Embryonic facial prominence (tissue), 1 donor: ENCODE results near the gene PPFIA1.
A peak's percentile ranks its signal among the peaks of the same experiment; 100 is the strongest.
"Not testable (repeated sequence)": the region's sequence is repeated elsewhere in the genome, so short reads cannot be mapped to it uniquely, and the experiment has no call there.

Experiments used
- DNase-seq: peaks from one replicate; pipeline ENCODE4 v3.0.0-alpha.2; 2016; ENCODE audit errors: extremely low spot score

Gene PPFIA1

DNA sequence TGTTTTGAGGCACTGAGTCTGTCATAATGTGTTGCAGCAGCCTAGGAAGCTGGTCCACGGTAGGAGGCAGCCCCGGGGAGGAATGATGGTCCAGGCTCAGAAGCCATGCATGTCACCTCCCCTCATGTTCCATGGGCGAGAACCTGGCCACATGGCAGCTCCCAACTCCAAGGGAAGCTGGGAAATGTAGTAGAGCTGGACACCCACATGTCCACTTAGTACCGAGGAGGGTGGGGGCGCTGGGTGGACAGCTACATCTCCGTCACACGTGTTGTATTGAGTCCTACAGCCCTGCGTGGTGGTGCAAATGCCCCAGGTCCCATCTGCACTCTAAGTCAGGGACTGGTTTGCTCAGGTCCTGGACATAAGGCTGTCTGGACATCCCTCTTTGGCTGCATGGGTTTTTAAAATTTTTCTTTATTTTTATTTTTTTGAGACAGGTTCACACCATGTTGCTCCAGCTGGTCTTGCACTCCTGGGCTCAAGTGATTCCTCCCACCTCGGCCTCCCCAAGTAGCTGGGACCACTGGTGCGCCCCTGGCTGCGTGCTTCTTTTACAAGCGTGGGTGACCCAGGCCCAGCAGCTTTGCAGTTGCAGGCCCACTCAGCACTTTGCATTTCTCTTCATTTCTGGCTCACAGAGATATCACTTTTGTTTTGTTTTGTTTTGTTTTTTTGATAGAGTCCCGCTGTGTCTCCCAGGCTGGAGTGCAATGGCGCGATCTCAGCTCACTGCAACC, 123.9 kb downstream of the PPFIA1 start:
- no peak for DNase-seq

DNA sequence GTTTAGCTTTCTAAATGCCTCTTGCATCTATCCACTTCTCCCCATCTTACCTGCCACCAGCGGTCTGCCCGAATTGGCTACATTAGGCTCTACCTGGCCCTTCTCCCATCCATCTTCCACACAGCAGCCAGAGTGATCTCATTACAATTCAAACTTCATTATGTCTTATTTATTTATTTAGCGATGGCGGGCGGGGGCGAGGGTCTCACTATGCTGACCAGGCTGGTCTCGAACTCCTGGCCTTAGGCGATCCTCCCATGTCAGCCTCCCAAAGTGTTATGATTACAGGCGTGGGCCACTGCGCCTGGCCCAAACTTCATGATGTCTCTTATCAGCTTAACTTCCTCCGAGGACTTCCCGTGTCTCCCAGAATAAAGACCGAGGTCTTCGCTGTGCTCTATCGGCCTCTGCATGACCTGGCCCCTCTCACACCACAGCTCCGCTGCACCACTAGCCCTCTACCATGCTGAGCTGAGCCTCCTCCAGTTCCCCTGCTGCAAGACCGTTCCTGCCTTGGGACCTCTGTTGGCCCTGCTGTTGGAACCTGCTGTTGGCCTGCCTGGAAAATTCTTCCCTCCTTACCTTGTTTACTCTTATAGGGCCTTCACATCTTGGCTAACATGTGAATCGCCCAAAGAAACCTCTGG, 127.0 kb downstream of the PPFIA1 start:
- DNase-seq, result no peak

DNA sequence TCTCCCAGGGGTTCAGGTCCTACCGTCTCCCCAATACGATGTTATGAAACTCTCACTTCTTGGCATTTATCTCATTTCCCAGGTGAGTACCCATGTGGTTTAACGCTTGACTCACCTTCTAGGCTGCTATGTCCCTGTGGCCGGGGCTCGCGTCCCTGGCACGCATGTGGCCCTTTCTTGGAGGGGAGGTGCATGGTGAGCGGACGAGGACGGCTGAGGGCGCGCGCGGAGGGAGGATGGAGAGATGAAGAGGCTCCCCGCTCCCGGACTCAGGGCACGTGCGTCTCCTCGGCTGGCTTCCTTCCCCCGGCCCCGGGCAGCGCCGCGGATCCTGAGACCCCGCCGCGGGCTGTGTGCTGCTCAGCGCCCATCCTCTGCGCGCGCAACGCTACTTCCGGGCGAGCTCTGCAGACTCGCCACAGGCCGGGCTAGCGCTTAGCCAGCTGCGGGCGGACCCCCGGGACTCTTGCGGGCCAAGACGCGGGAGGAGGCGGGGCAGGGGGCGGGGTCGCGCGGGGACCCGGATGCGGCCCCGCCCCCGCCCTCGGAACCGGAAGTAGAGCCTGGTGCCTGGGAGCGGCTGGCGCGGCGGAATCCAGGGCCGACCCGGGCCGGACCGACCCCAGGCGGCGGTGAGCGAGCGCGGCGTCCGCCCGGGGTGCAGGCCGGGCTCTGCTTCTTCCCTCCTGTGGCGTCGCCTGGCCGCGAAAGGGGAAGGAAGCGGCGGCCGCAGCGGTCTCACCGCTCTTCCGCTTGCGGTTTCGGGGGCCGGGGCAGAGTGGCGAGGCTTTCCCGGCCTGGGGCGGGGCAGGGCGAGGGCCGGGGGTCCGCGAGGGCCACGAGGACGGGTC, 127.7 kb downstream of the PPFIA1 start, which contains the start of gene CTTN:
TSS of gene CTTN (plus strand) at position 547 of the 851 bp plus-strand sequence. CDS start 8,769 bp downstream, outside the sequence.
- peak; percentile 61 for DNase-seq

DNA sequence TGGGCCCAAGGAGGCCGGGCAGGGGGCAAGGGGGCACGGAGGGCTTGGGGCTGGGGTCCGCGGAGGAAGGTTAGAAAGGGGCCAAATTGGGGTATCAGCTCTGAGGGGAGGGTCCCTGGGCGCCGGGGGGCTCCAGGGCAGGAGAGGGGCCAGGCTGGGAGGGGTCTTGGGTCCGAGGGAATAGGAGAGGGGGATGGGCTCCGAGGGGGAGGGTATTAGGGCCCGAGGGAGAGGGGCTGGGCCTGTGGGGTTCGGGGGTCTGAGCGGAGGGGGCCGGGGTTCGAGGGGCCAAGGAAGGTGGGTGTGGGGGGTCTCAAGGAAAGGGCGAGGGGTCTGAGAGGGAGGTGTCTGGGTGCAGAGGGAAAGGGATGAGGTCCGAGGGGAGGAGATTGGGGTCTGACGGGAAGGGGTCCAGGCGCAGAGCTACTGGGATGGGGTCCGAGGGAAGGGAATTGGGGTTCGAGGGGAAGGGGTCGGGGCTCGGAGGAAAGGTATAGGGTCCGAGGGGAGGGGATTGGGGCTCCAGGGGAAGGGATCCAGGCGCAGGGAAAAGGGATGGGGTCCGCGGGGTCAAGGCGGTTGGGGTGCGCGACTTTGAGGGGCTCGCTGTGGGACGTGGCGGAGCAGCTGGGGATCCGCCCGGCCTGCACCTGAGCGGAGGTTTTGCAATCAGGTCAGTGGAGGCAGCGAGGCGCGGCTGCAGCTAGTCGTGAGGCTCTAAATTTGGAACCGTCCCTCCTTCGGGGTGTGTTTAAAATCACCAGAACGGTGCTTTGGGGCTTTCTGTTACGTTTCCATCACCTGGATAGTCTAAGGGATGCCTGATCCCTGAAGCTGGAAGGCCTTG, 128.6 kb downstream of the PPFIA1 start:
- DNase-seq, result no peak

DNA sequence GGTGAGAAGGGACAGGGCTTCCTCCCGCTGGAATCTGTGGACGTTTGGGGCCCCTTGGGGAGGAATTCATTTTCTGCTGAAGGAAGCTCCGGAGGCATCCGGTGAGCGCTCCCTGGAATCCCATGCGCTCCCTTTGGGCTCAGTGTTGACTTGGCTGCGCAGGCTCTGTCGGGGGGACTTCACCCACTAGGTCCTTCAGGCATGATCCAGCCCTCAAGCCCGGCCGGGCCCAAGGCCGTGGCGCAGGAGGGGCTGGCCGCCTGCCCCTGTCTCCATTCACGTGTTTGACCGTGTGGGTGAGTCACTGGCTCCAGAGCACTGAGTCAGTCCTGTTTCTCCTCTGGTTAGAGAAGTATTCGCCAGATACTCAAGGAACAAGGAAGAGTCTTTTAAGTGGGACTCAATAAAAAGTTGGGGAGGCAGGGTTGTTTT, 129.2 kb downstream of the PPFIA1 start:
- DNase-seq, result no peak

DNA sequence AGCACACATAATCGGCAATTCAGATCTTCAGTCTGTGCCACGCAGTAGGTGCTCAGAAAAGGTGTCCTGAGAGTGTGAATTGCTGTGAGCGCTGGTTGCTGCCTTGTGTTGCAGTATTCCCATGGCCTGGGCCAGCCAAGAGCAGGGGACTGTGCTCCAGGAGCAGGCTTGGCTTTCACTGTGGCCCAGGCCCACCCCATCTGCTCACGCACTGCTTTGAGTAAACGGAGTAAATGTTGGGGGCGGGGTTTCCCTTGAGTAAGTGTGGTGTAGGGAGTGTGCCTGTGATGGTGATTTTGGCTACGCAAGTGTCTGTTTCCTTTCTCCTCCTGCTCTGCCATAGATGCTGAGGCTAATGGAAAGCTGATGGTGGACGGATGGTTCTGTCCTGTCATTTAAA, 130.2 kb downstream of the PPFIA1 start:
- DNase-seq, result no peak

DNA sequence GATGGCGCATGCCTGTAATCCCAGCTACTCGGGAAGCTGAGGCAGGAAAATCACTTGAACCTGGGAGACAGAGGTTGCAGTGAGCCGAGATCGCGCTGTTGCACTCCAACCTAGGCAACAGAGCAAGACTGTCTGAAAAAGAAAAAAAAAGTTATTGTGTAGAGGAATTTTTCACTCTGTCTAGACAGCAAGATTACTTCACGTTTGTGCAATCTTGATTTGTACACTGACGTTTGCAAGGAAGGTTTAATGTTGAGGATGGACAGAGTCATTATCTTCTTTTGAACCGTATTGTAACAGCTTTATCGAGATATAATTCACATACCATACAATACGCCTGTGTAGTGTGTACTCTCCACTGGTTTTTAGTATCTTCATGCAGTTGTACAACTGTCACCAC, 131.5 kb downstream of the PPFIA1 start:
- DNase-seq, result no peak

DNA sequence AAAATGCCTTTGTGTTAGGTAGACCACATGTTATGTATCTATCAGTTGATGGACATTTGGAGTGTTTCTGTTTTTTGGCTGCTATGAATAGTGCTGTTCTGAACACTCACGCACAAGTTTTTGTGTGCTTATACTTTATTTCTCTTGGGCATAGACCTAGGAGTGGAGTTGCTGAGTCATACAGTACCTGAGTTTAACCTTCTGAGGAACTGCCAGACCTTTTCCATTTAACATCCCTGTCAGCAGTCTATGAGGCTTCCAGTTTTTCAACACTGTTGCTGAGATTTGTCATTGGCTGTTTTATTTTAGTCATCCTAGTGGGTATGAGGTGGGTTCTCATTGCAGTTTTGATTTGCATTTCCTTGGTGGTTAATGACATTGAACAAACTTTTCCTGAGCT, 132.2 kb downstream of the PPFIA1 start:
- no peak for DNase-seq

DNA sequence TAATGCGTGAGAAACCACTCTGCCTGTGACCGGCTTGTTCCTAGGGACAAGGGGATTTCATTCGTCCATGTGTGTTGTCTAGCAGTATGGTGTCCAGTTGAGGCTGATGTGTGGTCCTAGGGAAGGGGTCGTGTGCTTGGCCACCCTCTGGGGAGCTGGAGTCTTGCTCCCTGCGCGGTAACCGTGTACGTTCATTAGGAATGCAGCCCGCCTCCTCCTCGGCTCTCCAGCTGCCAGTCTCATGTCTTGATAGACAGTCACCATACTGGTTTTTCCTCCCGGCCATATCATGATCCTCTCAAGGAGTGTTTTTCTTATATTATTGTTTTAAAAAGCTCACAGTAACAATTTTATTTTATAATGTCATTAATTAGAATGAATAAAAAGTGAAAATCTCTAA, 133.8 kb downstream of the PPFIA1 start:
- DNase-seq, result no peak

DNA sequence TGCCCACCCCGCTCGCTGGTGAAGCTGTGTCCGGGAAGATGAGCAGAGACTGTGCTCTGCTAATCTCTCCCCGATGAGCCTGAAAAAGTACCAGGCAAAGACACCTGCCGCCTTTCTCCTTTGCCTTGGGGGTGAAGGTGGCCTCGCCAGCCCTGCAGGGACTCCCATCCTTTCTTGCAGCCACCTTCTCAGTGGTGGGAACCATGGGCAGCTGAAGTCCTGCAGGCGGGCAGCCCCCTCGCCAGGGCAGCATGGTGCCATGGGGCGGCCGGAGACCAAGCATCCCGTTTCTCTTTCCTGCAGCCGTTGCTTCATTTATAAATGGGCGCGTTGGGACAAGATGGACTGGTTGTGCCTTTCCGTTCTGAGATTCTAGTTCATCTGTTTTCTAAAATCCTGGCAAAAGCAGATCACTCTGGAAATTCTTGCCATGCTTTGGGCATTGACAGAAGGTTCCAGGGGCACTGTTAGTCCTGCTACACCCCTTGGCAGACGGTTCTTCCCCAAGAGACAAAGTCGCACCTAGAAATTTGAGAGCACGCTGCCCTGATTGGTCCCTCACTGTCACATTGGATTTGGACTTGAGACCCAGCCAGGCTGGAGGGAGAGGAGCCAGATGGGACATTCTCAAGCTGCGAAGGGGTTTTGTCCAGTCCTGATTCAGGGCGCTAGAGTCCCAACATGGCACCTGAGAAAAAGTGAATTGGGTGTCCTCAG, 135.3 kb downstream of the PPFIA1 start:
- no peak for DNase-seq

DNA sequence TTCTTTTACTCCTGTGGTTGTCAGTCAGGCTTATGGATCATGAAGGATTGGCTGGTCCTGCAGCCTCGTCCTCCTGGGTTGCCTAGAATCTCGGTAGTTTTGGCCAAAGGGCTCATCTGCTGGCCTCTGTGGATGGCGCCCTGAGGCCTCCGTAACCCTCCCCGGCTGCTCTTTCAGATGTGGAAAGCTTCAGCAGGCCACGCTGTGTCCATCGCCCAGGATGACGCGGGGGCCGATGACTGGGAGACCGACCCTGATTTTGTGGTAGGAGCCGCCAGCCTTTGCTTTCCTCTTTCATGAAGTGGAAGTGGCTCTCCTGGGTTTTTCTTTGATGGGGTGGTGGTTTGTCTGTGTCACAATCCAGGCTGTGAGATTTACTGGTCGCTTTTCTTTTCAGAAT, 136.6 kb downstream of the PPFIA1 start:
- no peak for DNase-seq

DNA sequence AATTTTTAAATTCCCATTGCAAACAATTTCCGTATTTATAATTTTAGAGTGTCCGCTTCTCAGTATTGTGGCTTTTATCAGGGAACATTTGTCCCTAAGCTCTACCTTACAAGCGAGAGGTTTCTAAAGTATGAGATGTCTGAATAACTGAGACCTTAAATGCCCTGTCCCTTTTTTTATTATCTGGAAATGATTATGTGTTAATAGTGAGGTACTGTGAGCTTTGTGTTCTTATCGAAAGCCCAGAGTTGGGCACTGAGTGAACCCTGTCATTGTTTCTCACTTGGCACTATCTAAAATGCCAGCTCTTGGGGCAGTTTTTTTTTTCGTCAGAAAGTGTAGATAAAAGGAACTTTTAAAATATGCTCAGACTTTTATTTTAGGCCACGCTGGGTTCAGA, 137.3 kb downstream of the PPFIA1 start:
- DNase-seq, result no peak

DNA sequence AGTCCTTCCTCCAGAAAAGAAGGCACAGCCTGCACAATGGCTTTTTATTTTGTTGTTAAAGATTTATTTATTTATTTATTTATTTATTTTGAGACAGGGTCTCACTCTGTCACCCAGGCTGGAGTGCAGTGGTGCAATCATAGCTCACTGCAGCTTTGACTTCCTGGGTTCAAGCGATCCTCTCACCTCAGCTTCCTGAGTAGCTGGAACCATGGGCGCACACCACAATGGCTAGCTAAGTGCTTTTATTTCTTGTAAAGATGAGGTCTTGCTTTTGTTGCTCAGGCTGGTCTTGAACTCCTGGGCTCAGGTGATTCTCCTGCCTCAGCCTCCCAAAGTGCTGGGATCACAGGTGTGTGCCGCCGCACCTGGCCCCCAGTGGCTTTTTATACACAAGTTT, 137.8 kb downstream of the PPFIA1 start:
- DNase-seq, result not testable (repeated sequence)

DNA sequence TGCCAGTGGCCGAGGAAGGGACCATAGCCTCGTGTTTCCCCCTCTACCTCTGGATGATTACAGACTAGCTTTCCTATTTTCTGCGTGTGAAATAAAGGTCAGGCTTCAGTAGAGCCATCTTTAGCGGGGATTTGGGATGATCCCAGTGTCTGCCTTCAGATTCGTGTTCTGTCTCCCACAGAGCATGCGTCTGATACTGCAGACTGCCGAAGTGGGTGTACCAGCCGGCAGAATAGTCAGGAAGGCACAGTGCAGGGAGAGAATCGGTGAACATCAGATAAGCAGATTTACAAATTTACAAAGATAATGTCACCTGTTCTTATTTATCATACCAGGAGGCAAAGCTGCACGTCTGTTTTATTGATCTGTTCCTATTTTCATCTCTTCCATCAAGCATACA, 138.9 kb downstream of the PPFIA1 start:
- no peak for DNase-seq

DNA sequence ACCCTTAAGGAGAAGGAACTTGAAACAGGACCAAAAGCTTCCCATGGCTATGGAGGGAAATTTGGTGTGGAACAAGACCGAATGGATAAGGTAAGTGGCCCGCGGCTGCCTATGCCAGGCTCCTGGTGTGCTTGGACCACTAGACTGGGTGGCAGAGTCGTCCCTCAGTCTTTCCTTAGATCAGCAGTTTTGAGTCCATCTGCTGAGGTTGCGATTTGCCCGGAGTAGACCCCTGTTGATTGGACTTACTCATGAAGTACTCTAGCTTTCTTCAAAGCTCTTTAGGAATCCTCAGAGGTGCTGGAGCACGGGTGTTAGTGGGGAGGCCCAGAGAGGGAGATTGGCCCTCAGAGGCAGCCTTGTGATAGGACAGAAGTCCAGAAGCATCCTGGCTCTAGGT, 139.4 kb downstream of the PPFIA1 start:
- no peak for DNase-seq

DNA sequence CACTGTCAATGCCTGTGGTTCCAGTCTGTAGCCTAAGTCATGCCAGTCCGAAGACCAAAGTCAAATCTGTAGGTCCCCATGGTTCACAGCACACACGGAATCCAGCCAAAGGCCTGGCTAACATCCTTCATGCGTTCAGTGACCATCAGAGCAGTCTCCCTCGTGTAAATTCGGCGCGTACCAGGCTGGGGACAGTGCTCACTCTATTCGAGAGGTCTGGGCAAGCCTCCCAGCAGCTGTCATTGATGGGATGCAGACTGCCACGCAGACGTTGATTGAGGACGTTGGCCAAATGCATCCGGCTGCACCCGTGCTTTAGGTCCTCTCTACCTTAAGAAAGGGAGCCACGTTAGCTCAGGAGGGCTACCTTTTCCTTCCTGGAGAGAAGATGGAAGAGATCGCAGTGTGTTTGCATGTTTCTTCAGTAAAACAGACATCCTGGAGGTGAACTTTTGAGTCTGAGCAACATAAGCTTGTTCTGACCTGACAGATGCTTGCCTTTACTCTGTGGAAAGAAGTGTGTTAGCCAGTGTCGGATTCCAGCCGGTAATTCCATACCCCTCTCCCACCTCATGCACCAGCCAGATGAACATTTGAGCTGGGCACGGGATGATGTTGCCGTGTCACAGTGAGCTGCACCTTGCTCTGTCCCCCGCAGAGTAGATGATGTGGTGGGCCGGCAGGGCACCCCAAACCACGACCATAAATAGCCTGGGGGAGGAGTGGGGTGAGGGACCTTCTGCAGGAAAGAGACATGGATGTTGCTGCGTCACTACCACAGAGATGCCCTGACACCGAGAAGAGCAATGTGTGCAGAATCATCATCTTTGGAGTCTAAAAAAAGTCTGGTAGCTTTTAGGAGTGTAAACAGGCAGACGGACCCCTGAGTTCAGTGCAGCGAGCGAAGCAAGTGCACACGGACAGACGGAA, 140.1 kb downstream of the PPFIA1 start:
- no peak for DNase-seq

DNA sequence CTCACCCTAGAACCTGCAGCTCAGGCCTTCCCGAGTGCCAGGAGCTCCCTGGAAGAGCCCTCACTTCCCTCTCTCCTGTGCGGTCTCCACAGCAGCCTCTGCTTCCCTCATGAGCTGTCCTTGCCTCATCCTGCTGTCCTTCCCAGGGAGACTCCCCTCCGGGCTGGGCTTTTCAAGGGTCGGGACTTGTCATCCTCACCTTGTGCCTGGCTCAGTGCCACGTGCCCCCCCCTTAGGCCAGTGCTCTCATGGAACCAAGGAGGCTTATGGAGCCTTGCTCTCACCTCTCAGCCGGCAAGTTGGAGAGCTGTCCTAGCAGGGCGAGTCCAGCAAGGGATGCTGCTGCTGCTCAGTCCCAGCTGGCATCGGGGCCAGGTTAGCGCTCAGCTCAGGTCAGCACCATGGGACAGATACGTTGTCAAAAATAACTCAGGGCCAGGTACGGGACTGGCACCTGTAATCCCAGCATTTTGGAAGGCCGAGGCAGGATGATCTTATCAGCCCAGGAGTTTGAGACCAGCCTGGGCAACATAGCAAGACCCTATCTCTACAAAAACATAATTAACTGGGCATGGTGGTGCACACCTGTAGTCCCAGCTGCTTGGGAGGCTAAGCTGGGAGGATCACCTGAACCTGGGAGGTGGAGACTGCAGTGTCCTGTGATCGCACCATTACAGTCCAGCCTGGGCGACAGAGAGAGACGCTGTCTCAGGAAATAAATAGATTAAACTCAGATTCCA, 141.4 kb downstream of the PPFIA1 start:
- no peak for DNase-seq

DNA sequence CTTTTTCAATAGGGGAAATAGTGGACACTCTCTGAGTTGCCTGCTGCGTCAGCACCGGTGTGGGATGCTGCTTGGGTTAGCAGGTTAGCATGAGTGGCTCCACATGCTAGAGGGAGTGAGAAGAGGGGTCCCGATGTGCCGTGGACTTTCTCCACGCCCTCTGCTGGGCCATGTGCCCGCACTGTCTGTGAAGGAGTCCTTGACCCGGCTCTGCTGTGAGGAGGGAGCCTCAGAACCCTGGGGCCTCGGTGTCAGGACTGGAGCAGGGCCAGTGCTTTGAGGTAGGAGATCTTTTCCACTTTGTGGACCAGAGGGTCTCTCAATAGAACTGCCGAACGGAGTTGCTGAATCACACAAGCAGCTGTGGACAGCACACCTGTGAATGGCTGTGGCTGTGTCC, 142.7 kb downstream of the PPFIA1 start:
- DNase-seq, result no peak
